Amniotic stem cell (primary cell): ENCODE data around the gene MACROH2A1.

Experiments used
- DNase-seq: peaks from one replicate; lab custom pipeline; 2025; lab: John Stamatoyannopoulos, UW

MACROH2A1 gene

DNA sequence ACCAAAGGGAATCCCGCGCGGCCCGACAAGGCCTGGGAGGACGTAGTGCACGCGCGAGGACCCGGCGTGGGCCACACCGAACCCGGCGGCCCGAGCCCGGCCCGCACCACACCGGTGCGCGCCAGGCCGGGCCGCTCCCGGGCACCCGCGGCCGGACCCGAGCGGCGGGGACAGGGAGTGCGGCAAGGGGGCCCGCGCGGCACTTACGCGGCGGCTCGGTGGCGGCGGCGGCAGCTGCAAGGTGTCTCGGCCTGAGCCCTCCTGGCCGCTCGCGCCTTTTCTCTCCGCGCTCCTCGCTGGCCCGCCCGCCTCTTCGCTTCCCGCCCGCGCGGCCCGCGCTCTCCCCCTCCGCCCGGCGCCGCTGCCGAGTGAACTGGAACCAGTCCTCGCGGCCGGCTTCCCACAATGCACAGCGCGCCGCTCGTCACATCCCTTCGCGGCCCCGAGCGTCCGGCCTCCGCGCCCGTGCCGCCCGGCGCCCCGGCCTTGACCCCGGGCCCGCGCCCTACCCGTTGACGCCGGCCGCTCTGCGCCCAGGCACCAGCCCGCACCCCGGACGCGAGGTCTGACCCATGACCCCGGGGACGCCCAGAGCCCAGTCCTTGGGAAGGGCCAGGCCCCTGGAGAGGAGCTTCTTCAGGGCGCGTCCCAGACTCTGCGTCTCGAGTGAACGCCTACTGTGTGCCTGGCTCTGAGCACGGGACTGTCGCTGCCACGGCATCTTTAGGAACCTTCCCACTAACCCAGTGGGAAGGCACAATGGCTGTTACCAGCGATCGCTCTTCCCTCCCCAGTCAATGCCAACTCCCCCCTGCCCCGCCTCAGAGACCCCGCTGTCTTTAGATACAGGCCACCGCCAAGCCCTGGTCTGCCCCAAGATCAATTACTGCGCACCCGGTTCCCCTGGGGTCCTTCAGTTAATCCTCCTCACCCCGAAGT, at the start of gene MACROH2A1:
Gene MACROH2A1 (minus strand): TSS at position 377 of the 939 bp plus-strand sequence. CDS start 10,138 bp downstream, outside the sequence.
- DNase-seq, result peak; percentile 83

DNA sequence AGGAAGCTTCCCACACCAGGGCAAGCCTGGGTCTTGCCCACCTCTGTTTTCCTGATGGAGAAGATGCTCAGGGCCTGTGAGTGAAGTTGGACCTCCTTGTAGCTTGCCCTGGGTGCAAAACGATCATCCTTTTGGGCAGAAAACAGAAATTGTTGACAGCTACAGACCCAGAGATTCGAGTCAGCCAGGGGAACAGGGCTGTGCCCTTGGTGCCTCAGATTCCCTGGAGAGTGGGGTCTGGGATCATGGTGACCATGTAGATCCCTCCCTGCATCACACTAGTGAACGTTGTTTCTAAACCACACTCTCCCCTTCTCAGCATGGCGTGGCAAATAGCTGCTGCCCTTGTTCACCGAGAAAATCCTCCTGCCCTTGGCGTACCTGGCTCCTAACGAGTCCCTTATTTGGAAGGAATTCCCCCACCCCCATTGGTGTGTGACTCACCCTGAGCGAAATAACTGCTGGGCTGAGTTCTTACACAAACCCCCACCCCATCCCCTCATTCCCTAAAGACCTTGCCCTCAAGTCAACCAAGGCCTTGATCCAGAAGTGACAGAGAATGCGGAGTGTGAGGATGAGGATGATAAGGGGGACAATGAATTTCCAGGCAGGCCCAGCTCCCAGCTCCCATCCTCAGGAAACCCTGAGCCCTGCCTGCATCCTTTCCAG, 49.2 kb upstream of the MACROH2A1 start:
- no peak for DNase-seq

DNA sequence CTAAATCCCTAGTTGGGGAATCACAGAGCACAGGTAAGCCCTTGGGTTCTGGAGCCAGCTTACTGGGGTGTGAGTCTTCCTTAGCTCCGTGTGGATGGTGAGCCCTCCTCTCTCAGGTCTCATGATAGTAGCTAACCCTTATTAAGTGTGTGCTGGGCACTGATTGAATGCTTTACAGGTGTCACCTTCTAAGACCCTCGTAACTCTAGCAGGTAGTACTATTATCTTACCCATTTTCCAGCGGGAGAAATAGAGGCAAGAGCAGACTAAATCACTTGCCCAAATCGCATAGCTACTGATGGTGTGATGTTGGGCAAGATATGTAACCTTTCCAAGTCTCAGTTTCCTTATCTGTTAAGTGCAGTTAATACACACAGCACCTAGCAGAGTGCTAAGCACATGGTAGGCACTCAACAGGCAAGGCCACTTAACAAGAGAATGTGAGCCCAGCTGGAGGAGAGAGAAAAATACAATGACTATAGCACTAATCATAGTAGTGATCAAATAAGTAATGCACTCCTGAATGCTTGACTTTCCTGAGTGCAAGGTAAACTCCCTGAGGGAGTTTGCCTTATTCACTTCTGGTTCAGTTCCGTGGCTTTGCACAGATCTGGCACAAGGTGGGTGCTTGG, 48.4 kb upstream of the MACROH2A1 start, which contains the start of gene DCANP1:
Gene DCANP1 (minus strand): TSS at position 51 of the 632 bp plus-strand sequence. CDS start 240 bp downstream, outside the sequence.
- no peak for DNase-seq

DNA sequence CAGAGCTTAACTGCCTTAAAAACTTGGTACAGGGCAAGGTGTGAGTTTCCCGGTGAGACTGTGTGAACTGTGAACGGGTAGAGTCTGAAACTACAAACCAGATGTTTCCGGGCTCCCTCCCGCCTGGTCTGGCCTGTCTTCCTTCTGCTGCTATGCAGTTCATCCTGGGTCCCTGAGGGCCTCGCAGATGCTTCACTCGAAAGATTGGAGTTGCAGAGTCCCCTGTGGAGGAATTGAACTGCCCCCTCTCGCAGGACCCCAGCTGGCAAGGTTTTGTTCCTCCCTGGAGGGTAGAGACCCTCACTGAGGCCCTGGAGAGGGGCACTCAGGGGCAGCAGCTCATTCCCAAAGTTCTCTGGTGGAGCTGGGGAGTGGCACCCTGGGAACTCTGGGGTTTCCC, 47.6 kb upstream of the MACROH2A1 start:
- DNase-seq, result no peak

DNA sequence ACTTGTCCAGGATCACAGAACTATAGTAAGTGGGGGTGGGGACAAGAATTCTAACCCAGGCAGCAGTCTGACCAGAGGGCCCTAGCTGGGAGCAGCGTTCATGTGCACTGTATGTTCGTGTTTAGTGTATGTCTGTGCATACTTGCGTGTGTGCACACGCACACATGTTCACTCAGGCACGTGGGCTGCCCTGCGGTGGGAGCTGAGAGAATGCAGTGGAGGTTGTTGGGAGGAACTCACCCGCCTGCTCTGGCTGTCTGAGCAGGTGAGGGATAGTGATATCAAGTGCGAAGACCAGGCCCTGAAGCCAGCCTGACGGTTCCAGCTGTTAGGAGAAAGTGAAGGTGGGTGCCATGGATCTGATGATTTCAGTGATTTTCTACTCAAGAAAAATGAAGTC, 47.2 kb upstream of the MACROH2A1 start:
- no peak for DNase-seq

DNA sequence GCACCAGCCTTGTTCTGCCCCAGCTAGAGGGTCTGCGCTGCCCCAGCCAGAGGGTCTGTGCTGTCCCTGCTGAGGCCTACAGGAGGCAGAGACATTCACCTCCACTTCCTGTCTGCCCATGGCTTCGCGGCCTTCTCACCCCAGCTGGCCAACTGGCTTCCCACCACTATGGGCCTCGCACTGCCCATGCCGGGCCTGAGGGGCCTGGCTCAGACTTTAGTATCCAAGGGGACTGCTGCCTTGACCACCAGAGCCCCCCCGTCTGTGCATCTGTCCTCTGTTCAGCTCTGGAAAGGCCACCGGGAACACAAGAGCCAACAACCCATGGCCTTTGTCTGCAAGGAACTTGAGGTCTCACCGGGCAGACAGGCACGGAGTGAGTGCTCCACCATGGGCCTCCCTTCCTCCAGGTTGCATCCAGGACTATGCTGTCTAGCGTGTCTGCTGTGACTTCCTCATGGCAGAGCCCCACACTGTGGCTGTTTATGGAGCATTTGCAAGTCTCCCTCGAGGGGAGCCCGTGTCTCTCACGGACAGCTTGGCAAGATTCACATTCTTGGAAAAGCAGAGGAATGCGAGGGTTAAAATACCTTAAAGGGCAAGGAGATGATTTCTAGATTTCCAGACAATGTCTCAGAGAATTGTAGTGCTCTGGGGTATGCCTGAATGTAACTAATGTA, 46.4 kb upstream of the MACROH2A1 start:
- no peak for DNase-seq

DNA sequence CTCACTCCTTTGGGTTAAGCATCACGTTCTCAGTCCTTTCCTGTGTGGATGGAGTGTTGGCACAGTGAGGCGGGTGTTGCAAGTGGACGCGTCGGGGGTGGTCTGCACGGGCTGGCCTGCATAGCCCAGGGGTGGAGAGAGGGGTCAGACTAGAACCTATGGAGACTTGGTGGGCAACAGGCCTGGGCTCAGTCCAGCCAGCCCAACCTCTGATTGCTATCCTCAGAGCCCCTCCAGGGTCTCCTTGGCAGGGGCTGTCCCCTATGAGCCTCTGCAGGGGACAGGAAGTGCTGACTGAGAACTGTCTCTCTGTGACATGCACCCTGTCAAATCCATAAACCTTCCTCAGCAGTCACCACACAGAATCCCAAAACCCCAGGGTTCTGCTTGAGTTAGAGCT, 45.9 kb upstream of the MACROH2A1 start:
- DNase-seq, result no peak

DNA sequence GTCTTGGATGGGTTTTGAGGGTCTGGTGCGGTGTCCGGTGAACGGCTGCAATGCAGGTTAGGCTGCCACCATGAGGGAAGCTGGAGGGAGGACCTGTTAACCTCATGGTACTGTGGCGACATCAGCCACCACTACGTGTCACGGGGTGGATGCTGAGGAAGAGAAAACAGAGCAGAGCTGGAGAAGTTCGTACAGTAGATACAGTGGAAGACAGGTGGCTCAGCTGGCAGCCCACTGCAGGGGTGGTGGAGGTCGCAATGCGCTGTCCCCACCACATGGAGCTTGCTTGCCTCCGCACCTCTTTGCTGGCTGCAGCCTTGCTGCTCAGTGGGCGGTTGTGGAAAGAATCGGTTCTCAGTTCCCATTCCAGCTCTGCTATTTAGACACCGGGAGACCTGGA, 45.3 kb upstream of the MACROH2A1 start:
- DNase-seq, result no peak

DNA sequence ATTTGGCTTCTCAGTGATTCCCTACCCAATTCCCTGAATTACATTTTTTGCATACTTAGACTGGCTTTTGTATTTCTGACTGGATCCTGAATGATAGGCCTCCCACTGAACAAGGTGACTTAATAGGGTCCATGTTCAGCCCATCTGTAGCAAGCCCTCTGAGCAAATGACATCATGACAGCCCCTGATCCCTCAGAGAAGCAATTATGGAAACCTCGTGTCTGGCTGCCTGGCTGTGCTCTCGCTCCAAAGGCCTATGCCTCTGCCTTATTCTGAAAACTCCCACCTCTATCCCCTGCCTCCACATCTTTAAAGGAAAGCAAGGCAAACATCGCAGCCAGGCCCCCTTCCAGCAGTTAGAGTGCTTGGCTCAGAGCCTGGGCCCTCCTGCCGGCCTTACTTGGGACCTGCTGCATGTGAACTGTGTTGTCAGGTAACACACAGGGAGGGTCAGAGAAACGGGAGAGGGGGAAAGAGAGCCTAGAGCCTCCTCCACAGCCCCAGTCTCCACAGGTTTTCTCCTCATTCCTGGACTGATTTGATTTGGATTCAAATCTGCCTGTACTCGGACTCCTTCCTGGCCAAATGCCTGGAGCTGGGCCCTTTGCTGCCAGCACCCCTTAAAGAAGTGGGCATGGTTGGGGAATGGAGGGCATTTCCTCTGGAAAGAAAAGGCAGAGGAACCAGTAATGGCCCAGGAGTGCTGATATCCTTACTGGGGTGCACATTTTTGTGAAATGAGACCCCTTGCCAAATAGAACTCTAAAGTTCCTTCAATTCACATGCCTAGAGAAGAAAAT, 44.3 kb upstream of the MACROH2A1 start:
- no peak for DNase-seq

DNA sequence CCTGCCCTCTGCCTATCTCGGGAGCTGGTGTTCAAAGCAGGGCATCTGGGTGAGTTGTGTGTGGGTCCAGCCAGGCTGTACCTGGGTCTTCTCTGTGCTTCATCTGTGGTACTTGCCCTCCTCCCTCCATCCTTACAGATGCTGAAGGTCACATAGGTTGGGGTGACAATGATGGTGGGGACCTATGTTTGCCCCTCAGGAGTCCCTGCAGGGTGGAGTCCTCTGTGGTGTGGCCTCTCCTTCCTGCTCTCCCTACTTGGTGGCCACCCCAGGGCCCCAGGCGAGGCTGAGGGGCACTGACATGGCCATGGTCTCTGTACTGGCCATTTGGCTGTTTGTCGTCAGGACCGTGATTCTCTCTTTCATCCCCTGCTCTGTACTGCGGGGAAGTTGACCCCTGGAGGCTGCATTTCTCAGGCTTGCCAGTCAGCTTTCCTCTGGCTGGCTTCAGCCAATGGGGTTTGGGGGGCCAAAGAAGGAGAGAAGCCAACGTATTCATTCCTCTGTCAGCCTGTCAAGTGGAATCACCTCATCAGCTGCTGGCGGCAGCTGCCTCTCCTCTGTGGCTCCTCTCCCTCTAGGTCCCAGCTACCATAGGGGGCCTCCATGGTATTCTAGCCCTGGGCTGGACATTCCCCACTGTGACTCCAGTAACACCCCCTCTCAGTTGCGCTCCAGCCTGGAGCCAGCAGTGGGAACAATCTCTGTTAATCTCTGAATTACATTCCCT, 43.6 kb upstream of the MACROH2A1 start:
- DNase-seq, result no peak

DNA sequence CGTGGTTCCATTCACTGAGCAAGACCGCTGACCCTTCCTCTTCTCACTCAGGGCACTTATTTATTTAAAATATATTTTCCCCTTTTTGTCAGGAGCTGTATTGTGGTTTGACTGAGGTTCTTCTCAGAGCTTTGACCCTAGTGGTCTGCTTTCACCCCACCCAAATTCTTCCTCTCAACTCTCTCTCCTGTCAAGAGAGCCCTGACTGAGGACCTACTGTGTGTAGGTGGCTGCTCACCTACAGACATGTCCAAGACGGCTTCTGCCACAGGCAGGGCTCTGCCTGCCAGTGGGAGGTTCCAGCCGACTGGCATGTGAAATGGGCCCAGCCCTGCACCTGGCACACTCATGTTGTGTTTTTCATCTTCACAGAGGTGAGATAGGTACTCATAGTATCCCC, 42.9 kb upstream of the MACROH2A1 start:
- no peak for DNase-seq

DNA sequence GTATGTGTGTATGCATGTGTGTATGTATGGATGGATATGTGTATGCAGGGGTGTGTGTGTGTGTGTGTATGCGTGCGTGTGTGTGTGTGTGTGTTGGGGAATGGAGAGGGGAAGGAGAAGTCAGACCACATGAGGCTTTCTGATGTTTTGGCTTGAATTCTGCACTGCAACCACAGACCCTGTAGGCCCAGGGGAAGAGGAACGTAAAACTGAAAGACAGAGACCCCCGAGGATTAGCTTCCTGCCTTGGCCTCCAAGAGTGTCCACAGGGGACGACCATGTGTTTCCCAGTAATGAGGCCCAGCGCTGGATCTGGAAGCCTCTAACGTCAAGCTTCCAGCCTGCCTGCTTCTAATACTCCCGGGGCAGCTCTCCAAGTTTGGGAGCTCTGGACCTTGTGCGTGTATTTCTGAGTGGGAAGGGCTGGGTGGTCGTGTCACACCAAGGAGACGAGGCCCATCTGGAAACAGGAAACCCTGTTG, 42.4 kb upstream of the MACROH2A1 start:
- no peak for DNase-seq

DNA sequence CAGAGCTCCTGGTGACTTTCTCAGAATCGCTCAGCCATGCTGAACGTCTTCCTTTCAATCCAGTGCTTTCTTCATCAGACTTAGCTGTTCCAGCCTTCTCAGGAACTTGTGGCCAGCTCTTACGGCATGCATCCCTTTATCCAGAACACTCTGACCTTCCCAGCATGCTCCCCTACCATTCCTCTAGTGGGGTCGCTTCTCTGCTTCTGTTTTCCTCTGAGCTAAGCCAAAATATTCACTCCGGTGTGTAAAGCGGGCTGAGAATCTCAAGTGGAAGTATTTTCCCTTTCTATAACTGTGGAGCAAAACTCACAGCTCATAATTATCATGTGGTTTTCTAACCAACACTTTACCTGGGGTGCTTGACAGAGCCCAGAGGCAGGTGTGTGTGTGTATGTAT, 41.9 kb upstream of the MACROH2A1 start:
- DNase-seq, result no peak

DNA sequence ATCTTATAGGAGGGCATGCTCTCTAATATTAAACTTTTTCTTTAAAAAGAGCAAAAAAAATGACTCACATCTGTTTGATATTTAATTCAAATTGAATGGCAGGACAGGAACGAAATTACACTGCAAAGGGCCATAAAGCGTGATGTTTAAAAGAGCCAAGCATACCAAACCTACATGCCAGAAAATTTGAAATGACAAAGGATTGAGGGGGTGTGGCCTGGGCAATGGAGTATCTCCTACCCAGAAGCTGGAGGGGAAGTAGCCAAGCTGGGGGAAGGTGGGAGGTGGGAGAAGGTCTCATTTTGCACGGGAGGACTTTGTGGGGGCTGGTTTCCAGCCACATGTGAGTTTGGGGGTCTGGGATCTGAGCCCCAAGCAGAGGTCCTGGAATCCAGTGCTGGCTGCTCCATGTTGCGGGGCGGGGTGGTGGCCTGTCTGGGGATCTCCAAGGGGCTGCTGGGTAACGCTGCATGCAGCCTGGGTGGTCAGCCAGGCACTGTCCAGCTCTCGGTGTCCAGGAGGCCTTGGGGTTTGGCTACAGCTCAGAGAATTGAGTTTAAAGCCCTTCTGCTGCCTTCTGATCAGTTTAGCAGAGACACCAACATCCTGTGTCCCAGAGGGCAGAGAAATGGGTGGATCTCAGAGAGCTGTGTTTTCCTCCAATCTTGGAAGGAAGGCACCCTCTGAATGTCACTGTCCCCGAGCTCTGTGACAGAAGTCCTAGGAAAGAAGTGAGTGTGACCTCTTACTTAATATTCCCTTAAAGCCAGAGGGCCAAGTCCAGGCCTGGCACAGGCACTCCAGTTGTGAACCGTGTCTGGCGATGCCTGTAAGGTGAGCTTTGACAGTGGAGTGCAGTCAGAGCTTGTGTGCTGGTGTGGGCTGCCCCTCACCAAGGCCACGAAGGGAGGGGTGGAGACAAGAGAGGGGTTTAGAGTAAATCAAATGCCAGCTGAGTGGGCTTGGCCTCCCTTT, 40.5 kb upstream of the MACROH2A1 start:
- no peak for DNase-seq

DNA sequence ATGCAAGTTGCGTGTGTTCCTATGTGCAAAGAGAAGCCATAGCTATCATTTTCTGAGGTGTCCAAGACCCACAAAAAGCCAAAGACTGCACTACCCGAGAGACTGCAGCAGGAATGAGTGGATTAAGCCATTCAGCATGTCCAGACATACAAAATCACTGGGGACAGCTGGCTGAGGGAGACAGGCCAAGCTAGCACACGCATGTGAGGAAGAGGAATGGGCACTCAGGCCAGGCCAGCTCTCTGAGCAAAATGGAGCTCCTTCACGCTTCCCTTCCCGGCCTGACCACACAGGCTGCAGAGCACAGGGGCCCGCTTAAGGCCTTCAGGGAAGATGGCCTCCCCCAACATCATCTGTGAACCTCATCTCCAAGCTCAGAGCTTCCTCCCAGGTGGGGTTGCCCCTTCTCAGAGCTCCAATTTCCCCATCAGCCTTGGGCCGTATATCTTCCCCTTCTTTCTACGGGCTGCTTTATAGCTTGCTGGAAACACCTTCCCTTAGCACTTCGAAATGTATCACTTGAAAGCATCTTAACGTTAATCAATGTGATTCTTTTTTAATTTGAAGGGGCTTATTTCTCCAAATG, 39.7 kb upstream of the MACROH2A1 start:
- no peak for DNase-seq

DNA sequence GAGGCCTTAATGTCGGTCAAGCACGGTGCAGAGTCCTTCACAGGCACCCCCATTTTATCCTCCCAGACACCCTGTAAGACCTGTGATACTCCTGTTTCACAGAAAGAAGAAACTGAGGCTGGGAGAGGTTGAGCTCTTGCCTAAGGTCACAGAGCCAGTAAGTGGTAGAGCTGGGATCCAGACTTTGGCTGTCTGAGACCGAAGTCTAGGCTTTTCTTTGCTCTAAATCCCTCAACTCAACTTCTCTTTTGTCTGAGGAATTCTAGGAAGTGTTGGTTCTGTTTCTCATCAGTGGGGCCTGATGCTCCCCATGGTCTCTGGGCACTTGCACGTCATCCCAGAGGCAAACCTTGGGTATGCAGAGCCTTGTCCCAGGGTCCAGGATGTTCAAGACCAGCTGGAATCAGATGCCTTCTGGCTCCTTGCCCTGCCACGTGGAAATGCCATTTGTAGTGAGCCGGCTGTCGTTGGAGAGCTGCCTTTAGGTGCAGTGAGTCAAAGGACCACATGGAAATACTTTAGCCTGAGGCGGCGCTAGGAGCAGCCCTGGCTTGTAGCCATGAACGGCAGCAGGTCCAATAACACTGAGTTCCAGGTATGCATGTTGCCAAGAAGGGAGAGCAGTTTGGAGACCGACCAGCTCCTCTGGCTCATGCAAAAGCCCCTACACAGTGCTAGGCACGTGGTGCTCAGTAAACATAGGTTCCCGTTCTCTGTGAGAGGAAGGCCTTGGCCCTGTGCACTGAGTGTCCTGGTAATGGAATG, 38.9 kb upstream of the MACROH2A1 start:
- DNase-seq, result peak; percentile 69

DNA sequence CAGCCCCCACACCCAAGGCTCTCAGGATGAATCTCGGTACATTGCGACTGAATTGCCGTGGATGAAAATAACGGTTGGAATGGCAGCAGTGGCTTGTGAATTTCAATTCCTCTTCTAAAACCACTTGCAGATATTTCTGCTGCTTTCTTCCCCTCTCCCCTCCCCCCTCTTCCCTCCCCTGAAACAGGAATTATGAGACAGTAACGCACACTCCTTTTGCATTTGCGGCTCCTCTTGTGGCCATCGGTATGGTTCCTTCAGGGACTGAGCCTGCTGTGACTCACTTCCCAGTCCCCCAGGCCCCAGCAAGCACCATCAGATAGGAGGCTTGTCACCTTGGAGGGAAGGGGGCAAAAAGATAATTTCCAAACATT, 38.4 kb upstream of the MACROH2A1 start:
- DNase-seq, result no peak

DNA sequence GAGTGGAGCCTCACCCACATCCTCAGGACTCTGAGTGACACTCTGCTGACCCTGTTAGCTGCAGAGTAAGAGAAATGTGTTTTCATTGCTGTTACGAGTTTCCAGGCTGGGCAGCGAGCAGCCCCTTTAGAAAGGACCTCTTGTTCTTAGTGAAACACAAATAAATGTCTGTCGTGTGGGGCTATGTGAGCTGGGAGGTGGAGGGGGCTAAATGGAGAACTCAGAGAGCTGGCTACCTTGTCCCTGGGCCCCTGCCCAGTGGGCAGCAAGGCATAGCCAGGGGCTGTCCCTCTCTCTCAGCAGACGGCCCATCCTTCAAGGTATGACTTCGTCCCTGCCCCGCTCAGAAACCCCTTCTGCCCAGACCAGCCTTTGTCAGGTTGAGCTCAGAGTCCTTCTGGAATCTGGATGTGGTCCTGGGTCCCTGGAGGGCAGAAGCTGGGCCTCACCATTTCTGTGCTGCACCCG, 38.0 kb upstream of the MACROH2A1 start:
- no peak for DNase-seq
